SK-N-MC (cell line): ENCODE measurements around the gene ZNF19.

Experiments used
- DNase-seq: peaks from one replicate; pipeline ENCODE4 v3.0.0-alpha.2; 2011; ENCODE audit warnings: low read depth, low spot score
- H3K27ac ChIP-seq: fragments of 200-600 bp; sonication (generic); 2 replicates; pipeline ENCODE4 v1.5.1; 2016; ENCODE audit warnings: mixed run types
- H3K36me3 ChIP-seq: fragments of 200-600 bp; sonication (generic); 2 replicates; pipeline ENCODE4 v1.6.1; 2017; ENCODE audit warnings: antibody characterized with exemption, low read length, mixed read lengths; ENCODE audit not compliant: insufficient read depth
- H3K4me3 ChIP-seq: fragments of 200-600 bp; sonication (generic); 2 replicates; pipeline ENCODE4 v1.5.1; 2016
- H3K9ac ChIP-seq: fragments of 200-600 bp; sonication (generic); 2 replicates; pipeline ENCODE4 v1.8.0; 2017; ENCODE audit warnings: mixed run types, mixed read lengths; ENCODE audit not compliant: insufficient read length
- H3K9me3 ChIP-seq: fragments of 200-600 bp; sonication (generic); 2 replicates; pipeline ENCODE4 v1.6.1; 2017; ENCODE audit warnings: low read depth, mild to moderate bottlenecking, antibody characterized with exemption, low read length, moderate library complexity, mixed read lengths
- EZH2 ChIP-seq: fragments of 200-600 bp; sonication (generic); IDR thresholded peaks from one replicate; pipeline ENCODE4 v1.6.1; 2017; ENCODE audit warnings: antibody characterized with exemption
- FOXP2 ChIP-seq: optimal IDR thresholded peaks from 2 replicates; pipeline ENCODE3; 2011; ENCODE audit warnings: mild to moderate bottlenecking, moderate library complexity; ENCODE audit not compliant: insufficient read depth; ENCODE audit errors: extremely low read length, control extremely low read depth
- POLR2AphosphoS5 ChIP-seq: IDR thresholded peaks from 2 replicates; pipeline ENCODE4 v1.6.1; 2012; ENCODE audit warnings: mild to moderate bottlenecking, low read depth, low read length, borderline replicate concordance

Gene ZNF19

GRCh38 chr16:71480956-71481355 lies 8.2 kb downstream of the ZNF19 start:
- DNase-seq = no peak
- no peak for TF ChIP-seq POLR2AphosphoS5
- TF ChIP-seq EZH2 = no peak
- no peak for TF ChIP-seq FOXP2

GRCh38 chr16:71479420-71479819 lies 9.7 kb downstream of the ZNF19 start:
- no peak for TF ChIP-seq EZH2
- no peaks in the 10 kb centered on the region for H3K36me3 ChIP-seq
- H3K4me3 ChIP-seq = no peak overlapping the region
- no peaks in the 10 kb centered on the region for H3K9me3 ChIP-seq
- H3K9ac ChIP-seq = no peak overlapping the region
- no peak for DNase-seq
- no peak overlapping the region for H3K27ac ChIP-seq

More at GRCh38 chr16:71480956-71481355, 8.2 kb downstream of the ZNF19 start:
- no peaks in the 10 kb centered on the region for H3K9me3 ChIP-seq
- H3K27ac ChIP-seq = no peak overlapping the region
- no peak overlapping the region for H3K9ac ChIP-seq
- H3K36me3 ChIP-seq = no peaks in the 10 kb centered on the region
- no peak overlapping the region for H3K4me3 ChIP-seq

GRCh38 chr16:71476457-71477124 lies 12.5 kb downstream of the ZNF19 start:
- no peak overlapping the region for H3K9ac ChIP-seq
- no peak overlapping the region for H3K4me3 ChIP-seq
- TF ChIP-seq POLR2AphosphoS5 = no peak
- TF ChIP-seq FOXP2 = no peak
- TF ChIP-seq EZH2 = no peak
- DNase-seq = no peak
- H3K27ac ChIP-seq = no peak overlapping the region
- H3K9me3 ChIP-seq = no peaks in the 10 kb centered on the region
- H3K36me3 ChIP-seq = no peaks in the 10 kb centered on the region

- Histone ChIP-seq H3K27ac (no peak overlapping the region), H3K9ac (no peak overlapping the region)
Measured at GRCh38 chr16:71474864-71475263, 14.3 kb downstream of the ZNF19 start.

GRCh38 chr16:71473891-71474290 lies 15.2 kb downstream of the ZNF19 start:
- no peaks in the 10 kb centered on the region for H3K36me3 ChIP-seq
- DNase-seq = no peak
- H3K27ac ChIP-seq = no peak overlapping the region
- no peak overlapping the region for H3K9ac ChIP-seq
- H3K9me3 ChIP-seq = no peaks in the 10 kb centered on the region
- no peak overlapping the region for H3K4me3 ChIP-seq
- TF ChIP-seq FOXP2 = no peak
- no peak for TF ChIP-seq POLR2AphosphoS5
- TF ChIP-seq EZH2 = no peak

More at GRCh38 chr16:71474864-71475263, 14.3 kb downstream of the ZNF19 start:
- no peak for DNase-seq
- no peak overlapping the region for H3K4me3 ChIP-seq
- H3K36me3 ChIP-seq = no peaks in the 10 kb centered on the region
- no peak for TF ChIP-seq EZH2
- no peak for TF ChIP-seq FOXP2
- no peak for TF ChIP-seq POLR2AphosphoS5
- H3K9me3 ChIP-seq = no peaks in the 10 kb centered on the region

- Histone ChIP-seq H3K27ac (no peak overlapping the region), H3K36me3 (no peaks in the 10 kb centered on the region), H3K9ac (no peak overlapping the region), H3K9me3 (no peaks in the 10 kb centered on the region), H3K4me3 (no peak overlapping the region)
- no peak for TF ChIP-seq FOXP2
- no peak for TF ChIP-seq POLR2AphosphoS5
- TF ChIP-seq EZH2 = no peak
- no peak for DNase-seq
Measured at GRCh38 chr16:71472931-71473330, 16.2 kb downstream of the ZNF19 start.

- H3K27ac ChIP-seq = no peak overlapping the region
- no peak overlapping the region for H3K4me3 ChIP-seq
- no peaks in the 10 kb centered on the region for H3K36me3 ChIP-seq
- no peak for DNase-seq
- no peak for TF ChIP-seq FOXP2
- no peak for TF ChIP-seq EZH2
- TF ChIP-seq POLR2AphosphoS5 = no peak
- no peak overlapping the region for H3K9ac ChIP-seq
- H3K9me3 ChIP-seq = no peaks in the 10 kb centered on the region
Measured at GRCh38 chr16:71472051-71472450, 17.1 kb downstream of the ZNF19 start.

- H3K27ac ChIP-seq = no peak overlapping the region
- no peaks in the 10 kb centered on the region for H3K9me3 ChIP-seq
- no peak overlapping the region for H3K4me3 ChIP-seq
- TF ChIP-seq FOXP2 = no peak
- TF ChIP-seq POLR2AphosphoS5 = no peak
- no peak for TF ChIP-seq EZH2
- H3K36me3 ChIP-seq = no peaks in the 10 kb centered on the region
- DNase-seq = no peak
- H3K9ac ChIP-seq = no peak overlapping the region
Measured at GRCh38 chr16:71467810-71468209, 21.3 kb downstream of the ZNF19 start.

- no peak for DNase-seq
- Histone ChIP-seq H3K9ac (no peak overlapping the region), H3K4me3 (no peak overlapping the region), H3K27ac (no peak overlapping the region), H3K9me3 (no peaks in the 10 kb centered on the region), H3K36me3 (no peaks in the 10 kb centered on the region)
- TF ChIP-seq FOXP2 (no peak), EZH2 (no peak), POLR2AphosphoS5 (no peak)
Measured at GRCh38 chr16:71464231-71464630, 24.9 kb downstream of the ZNF19 start.
